Cortex of kidney (tissue), 1 donor: ENCODE results near the gene MAP4K3.

Source experiments
- DNase-seq: peaks from one replicate; lab custom pipeline; 2025; lab: John Stamatoyannopoulos, UW

Gene MAP4K3

GRCh38 chr2:39241588-39241987, 195.5 kb downstream of the MAP4K3 start:
- no peak for DNase-seq

- DNase-seq = no peak
Measured at GRCh38 chr2:39240758-39241157, 196.3 kb downstream of the MAP4K3 start.

DNA sequence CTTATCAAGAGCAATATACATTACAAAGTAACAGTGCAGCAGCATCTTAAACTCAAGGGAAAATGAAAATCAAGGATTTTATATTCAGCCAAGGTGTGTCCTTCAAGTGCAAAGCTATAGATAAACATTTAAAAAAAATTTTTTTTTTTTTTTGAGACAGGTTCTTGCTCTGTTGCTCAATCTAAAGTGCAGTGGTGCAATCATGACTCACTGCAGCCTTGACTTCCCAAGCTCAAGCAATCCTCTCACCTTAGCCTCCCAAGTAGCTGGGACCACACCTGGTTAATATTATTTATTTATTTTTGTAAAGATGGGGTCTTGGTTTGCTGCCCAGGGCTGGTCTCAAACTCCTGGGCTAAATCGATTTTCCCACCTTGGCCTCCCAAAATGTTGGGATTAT, 202.3 kb downstream of the MAP4K3 start:
- no peak for DNase-seq

- DNase-seq = no peak
Measured at GRCh38 chr2:39232141-39232540, 204.9 kb downstream of the MAP4K3 start.

GRCh38 chr2:39228413-39229209, 208.5 kb downstream of the MAP4K3 start:
- DNase-seq = no peak

- no peak for DNase-seq
Measured at GRCh38 chr2:39227628-39228412, 209.3 kb downstream of the MAP4K3 start.

DNA sequence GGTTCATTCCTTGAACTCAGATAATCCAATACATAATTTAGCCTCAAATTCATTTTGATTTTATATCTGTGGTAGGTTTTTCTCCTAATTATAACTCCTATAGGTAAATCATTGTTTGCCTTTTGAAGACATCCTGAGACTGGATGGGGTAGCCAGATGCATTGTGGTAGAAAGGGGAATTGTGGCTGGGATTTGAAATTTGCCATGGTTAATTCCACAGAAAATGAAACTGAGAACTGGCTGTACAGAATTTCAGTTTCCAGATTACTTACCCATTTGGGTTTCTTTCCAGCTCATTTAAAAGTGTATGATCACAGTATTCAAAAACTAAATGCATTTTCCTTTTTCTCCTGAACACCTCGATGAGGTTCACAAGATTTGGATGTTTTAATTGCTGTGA, 211.5 kb downstream of the MAP4K3 start:
- DNase-seq = no peak

DNA sequence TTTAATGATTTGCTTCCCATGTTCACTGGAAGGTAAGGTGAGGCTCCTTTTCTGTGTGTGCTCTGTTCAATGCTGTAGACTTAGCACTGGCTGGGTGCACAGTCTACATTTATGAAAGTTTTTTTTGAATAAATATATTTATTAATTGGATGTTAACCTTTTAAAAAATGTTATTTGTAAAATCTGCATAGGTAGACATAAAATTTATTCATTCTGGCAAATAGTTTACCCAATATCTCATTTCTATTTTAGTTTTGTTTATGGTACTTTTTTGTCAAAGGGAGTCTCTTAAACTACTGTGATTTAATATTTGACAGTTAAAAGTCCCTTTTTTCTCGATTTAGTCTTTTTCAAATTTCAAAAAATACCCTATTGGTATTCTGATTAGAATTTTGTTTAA, 213.2 kb downstream of the MAP4K3 start:
- DNase-seq = no peak

DNA sequence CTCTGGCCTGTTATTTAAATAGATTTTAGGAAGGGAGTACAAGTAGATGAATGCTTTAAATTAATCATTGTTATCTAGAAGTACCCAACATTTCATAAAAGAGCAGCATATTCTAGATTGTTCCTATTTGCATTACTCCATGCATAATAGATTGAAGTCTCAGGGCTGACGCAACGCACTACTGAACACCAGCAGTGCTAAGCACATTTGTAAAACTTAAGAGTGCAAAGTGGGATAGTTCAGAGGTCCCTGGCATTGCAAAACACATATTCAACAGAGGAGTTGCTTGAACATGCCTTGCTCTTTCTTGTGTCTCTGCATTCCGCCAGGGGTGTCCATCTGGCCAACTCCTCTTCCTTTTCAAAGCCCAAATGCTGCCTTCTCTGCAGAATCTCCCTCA, 215.6 kb downstream of the MAP4K3 start:
- no peak for DNase-seq

DNA sequence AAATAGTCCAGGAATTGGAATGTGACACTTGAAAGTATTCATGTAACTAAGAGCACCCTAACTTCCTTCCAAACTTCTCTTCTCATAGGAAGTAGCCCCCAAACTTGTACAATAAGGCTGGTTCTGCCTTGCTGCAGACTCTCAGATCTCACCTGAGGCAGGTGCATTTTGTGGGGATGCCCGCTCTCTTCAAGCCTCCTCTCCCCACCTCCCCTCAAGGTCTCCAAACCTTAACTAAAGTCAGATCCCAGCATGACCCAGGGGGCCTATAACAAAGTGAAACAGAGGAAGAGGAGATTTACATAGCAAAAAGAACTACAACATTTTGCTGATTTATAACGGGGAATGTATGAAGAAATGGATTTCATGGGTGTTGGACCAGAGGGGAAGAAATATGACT, 216.9 kb downstream of the MAP4K3 start:
- no peak for DNase-seq

- no peak for DNase-seq
Measured at GRCh38 chr2:39218391-39218790, 218.7 kb downstream of the MAP4K3 start.

GRCh38 chr2:39217192-39217550, 219.9 kb downstream of the MAP4K3 start:
- no peak for DNase-seq

GRCh38 chr2:39216346-39217191, 220.5 kb downstream of the MAP4K3 start:
- no peak for DNase-seq

DNA sequence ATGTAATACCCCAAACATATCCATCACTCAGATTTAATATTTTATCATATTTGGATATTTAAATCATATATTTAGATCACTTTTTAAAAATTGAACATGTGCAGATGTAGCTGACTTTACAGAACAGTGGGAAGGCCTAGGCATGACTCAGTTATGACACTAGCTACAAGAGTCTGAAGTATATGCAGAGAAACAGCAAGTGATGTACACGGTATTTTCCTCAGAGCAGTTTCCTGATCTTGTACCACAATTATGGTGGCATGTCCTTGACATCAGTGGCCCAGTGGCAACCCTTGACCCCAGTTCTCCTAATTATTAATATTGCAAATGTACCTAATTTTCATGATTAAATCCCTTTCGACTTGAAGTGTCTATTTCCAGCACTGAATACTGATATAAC, 221.5 kb downstream of the MAP4K3 start:
- DNase-seq = no peak

- no peak for DNase-seq
Measured at GRCh38 chr2:39213015-39213414, 224.1 kb downstream of the MAP4K3 start.

DNA sequence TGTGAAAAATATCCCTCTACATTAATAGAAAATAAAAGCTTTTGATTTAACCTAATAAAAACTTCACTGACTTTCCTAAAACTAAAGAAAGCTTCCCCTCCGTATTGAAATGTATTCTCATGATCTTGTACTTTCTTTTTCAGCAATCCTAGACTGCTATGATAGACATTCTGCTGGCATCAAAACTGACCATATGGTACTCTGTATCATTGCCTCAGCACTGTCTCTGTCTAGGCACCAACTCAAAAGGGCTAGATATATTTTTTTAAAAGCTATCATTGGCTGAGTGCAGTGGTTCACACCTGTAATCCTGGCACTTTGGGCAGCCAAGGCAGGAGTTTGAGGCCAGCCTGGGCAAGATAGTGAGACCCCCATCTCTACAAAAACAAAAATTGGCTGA, 226.2 kb downstream of the MAP4K3 start:
- no peak for DNase-seq

- no peak for DNase-seq
Measured at GRCh38 chr2:39203382-39203781, 233.7 kb downstream of the MAP4K3 start.

GRCh38 chr2:39202639-39203369, 234.3 kb downstream of the MAP4K3 start:
- no peak for DNase-seq
